Bronchial epithelial cell (primary cell): ENCODE data around the gene BANP. TPM values are rescaled to one million over a fixed set of nuclear protein-coding genes. Genes with fewer than 3 reads are reported as not detected.
"Not testable (repeated sequence)": the region's sequence is repeated elsewhere in the genome, so short reads cannot be mapped to it uniquely, and the experiment has no call there.

Source experiments
- DNase-seq: peaks from one replicate; pipeline ENCODE4 v3.0.0-alpha.2; 2010; ENCODE audit warnings: low read depth
- FAIRE-seq: peaks from 2 replicates; lab custom pipeline; 2011; peaks lifted over from hg19 to GRCh38; lab: Jason Lieb, UNC
- H3K27me3 ChIP-seq: 2 replicates; pipeline ENCODE4 v1.5.1; 2011; ENCODE audit warnings: low read length; ENCODE audit not compliant: control insufficient read depth, insufficient read depth
- H3K36me3 ChIP-seq: 2 replicates; pipeline ENCODE4 v1.5.1; 2011; ENCODE audit warnings: low read length; ENCODE audit not compliant: control insufficient read depth, insufficient read depth
- H3K4me3 ChIP-seq: 2 replicates; pipeline ENCODE4 v1.5.1; 2011; ENCODE audit warnings: mild to moderate bottlenecking, low read depth, low read length, control low read depth
- total RNA-seq: library from RNA; depleted of rRNA; stranded (reverse); fragments of >200 nt; gene quantifications from 2 replicates; pipeline ENCODE4 v1.2.1, GENCODE V29; 2014
- TF ChIP-seq, protein P1 (sequence below): IDR thresholded peaks from 2 replicates; pipeline ENCODE4 v1.5.1; 2011; ENCODE audit warnings: mild to moderate bottlenecking, moderate library complexity, low read length, control low read depth, inconsistent platforms; ENCODE audit not compliant: insufficient read depth, severe bottlenecking

The BANP gene
- total RNA-seq, 1 donor from 2014 or later: 22.1 TPM

DNA sequence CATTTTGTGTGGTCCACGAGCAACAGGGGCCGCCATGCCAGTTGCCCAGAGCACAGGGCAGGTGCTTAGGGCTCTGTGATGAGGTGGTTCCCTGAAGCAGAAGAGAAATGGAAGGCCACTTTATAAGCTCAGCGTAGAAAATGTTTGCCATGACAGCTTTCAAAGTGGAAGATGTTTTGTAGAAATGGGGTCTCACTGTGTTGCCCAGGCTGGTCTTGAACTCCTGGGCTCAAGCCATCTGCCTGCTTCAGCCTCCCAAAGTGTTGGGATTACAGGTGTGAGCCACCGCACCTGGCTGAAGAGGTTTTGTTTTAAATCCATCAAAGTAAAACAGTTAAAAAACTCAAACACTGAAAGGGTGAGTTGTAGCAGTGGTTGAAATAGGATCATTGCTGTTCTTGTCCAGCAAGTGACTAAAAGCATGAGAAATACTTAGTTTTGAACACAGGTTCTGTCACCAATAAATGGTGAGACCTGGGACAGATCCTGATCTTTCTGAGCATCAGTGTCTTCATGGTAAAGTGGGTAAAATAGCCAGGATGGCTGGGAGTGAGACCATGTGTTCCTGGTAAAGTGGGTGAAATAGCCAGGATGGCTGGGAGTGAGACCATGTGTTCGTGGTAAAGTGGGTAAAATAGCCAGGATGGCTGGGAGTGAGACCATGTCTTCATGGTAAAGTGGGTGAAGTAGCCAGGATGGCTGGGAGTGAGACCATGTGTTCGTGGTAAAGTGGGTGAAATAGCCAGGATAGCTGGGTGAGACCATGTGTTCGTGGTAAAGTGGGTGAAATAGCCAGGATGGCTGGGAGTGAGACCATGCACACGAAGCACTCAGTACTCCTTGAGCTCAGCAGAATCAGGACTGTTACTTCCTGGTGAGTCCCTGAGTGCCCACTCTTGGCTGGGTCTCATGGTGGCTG lies 46.0 kb downstream of the BANP start:
- H3K4me3 ChIP-seq: no peak overlapping the region
- no peaks in the 10 kb centered on the region for H3K27me3 ChIP-seq
- peaks cover 1% of the 10 kb centered on the region for H3K36me3 ChIP-seq
- TF ChIP-seq, protein P1, sequence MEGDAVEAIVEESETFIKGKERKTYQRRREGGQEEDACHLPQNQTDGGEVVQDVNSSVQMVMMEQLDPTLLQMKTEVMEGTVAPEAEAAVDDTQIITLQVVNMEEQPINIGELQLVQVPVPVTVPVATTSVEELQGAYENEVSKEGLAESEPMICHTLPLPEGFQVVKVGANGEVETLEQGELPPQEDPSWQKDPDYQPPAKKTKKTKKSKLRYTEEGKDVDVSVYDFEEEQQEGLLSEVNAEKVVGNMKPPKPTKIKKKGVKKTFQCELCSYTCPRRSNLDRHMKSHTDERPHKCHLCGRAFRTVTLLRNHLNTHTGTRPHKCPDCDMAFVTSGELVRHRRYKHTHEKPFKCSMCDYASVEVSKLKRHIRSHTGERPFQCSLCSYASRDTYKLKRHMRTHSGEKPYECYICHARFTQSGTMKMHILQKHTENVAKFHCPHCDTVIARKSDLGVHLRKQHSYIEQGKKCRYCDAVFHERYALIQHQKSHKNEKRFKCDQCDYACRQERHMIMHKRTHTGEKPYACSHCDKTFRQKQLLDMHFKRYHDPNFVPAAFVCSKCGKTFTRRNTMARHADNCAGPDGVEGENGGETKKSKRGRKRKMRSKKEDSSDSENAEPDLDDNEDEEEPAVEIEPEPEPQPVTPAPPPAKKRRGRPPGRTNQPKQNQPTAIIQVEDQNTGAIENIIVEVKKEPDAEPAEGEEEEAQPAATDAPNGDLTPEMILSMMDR: no peak
- FAIRE-seq: peak; percentile 98
- DNase-seq: no peak

DNA sequence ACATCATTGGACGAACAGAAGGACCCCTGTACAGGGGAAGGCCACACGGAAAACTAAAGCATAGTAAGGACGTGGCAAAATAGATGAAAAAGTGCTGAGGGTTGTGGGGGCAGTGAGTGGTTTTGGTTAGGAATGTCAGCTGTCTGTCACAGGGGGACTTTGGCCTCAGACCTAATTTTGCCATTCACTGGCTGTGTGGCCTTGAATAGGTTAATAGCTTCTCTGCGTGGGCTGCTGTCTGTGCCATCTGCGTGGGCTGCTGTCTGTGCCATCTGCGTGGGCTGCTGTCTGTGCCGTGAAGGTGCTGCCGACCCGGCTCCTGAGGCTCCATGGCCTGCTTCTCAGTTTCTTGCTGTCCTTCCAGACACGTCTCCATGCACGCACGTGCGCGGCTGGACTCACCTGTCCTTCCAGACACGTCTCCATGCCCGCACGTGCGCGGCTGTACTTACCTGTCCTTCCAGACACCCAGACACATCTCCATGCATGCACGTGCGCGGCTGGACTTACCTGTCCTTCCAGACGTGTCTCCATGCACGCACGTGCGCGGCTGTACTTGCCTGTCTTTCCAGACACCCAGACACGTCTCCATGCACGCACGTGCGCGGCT lies 47.1 kb downstream of the BANP start:
- H3K4me3 ChIP-seq, DNase-seq, H3K36me3 ChIP-seq, FAIRE-seq, H3K27me3 ChIP-seq: not testable (repeated sequence)

DNA sequence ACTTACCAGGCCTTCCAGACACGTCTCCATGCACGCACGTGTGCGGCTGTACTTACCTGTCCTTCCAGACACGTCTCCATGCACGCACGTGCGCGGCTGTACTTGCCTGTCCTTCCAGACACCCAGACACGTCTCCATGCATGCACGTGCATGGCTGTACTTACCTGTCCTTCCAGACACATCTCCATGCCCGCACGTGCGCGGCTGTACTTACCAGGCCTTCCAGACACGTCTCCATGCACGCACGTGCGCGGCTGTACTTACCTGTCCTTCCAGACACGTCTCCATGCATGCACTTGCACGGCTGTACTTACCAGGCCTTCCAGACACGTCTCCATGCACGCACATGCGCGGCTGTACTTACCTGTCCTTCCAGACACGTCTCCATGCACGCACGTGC lies 47.8 kb downstream of the BANP start:
- FAIRE-seq, H3K4me3 ChIP-seq, DNase-seq, H3K27me3 ChIP-seq, H3K36me3 ChIP-seq: not testable (repeated sequence)

DNA sequence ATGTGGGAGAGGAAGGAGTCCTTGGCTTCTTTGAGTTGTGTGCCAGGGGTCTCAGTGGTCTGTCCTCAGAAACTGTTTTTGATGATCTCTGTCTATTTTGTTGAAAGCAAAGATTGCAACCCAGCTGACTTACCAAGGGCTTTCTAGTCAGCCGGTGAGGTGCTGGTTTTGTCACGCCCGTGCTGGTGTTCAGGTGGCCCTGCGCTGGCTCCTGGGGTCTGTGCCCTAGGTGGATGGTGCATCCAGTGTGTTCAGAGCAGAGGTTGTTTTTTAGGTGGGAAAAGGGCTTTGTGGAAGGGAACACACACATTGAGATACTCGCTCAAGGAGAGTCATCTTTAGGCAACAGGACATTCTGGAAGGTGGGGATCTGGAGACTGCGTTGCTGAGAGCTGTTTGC lies 51.0 kb downstream of the BANP start:
- no peaks in the 10 kb centered on the region for H3K27me3 ChIP-seq
- H3K4me3 ChIP-seq: no peak overlapping the region
- peaks cover 3% of the 10 kb centered on the region for H3K36me3 ChIP-seq
- TF ChIP-seq, protein P1: no peak
- no peak for DNase-seq
- FAIRE-seq: no peak

DNA sequence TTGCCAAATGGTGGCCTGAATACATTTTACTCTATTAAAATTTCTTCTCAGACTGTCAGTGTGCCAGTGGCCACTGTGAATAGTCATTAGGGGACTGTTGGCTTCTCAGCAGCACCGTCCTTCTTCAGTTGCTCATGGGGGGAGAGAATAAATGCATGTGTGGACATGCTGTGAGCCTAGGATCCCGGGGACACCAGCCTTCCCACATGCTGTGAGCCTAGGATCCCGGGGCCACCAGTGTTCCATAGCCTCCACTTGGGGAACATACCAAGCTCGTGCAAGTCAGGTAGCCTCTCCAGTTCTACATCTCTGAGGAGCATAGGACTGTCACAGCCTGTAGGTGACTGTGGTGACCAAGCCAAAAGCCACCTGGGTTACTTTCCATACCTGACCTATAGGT lies 51.5 kb downstream of the BANP start:
- TF ChIP-seq, protein P1: no peak
- no peaks in the 10 kb centered on the region for H3K27me3 ChIP-seq

DNA sequence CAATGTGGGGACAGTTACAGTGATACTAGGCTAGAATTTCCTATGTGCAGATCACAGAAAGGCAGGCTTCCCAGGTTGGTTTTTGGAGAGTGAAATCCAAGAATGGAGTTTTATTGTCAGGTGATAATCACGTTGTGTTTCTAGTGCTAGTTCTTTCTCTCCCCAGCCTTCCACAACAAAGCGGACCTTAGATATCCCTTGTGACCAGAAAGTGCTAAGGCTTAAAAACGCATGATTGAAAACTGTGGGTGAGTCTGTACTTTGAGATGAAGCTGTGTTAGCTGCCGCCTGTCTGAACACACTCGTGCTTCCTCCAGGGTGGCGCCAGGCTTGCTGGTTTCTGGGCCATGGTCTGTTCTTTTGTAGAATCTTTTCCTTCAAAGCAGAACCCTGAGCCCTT lies 52.1 kb downstream of the BANP start:
- peaks cover 2% of the 10 kb centered on the region for H3K36me3 ChIP-seq

More for the DNA sequence above, 51.5 kb downstream of the BANP start:
- DNase-seq (no peak), FAIRE-seq (no peak)
- no peak overlapping the region for H3K4me3 ChIP-seq
- peaks cover 4% of the 10 kb centered on the region for H3K36me3 ChIP-seq

More for the DNA sequence above, 52.1 kb downstream of the BANP start:
- H3K27me3 ChIP-seq: no peaks in the 10 kb centered on the region
- no peak overlapping the region for H3K4me3 ChIP-seq
- DNase-seq: no peak
- no peak for FAIRE-seq
- TF ChIP-seq, protein P1: no peak
